H1 (cell line): ENCODE measurements around the gene ZNF407. TPM values are rescaled to one million over a fixed set of nuclear protein-coding genes. Genes with fewer than 3 reads are reported as not detected.

Experiments
- BACH1 ChIP-seq: IDR thresholded peaks from 2 replicates; pipeline ENCODE4 v1.6.1; 2012; ENCODE audit warnings: low read length, improper control_type of control experiment
- EGR1 ChIP-seq: IDR thresholded peaks from 2 replicates; pipeline ENCODE4 v1.6.1; 2011; ENCODE audit warnings: low read depth, low read length, borderline replicate concordance
- HDAC2 ChIP-seq, 2 experiments: fragments of 300-600 bp in 1 of 2; sonication (generic) in 1 of 2; IDR thresholded peaks; 2 replicates each; pipeline ENCODE4 v1.6.1; 2011 to 2012; ENCODE audit warnings: low read depth in 2 of 2, low read length in 2 of 2, mild to moderate bottlenecking in 2 of 2, moderate library complexity in 2 of 2, borderline replicate concordance in 1 of 2, inconsistent platforms in 1 of 2
- NRF1 ChIP-seq: IDR thresholded peaks from 2 replicates; pipeline ENCODE4 v1.6.1; 2011; ENCODE audit warnings: mild to moderate bottlenecking, low read depth, low read length, improper control_type of control experiment
- SRF ChIP-seq: IDR thresholded peaks from 2 replicates; pipeline ENCODE4 v1.6.1; 2011; ENCODE audit warnings: mild to moderate bottlenecking, low read depth, low read length, moderate library complexity
- TCF12 ChIP-seq: IDR thresholded peaks from 2 replicates; pipeline ENCODE4 v1.6.1; 2011; ENCODE audit warnings: low read depth, mild to moderate bottlenecking, low read length
- TEAD4 ChIP-seq: IDR thresholded peaks from 2 replicates; pipeline ENCODE4 v1.6.1; 2012; ENCODE audit warnings: low read depth, low read length, inconsistent platforms, mixed read lengths
- polyA plus RNA-seq, 7 experiments: library from polyadenylated mRNA; depleted of rRNA in 3 of 7; stranded (reverse) in 5 of 7; unstranded in 2 of 7; fragments of >200 nt in 5 of 7; fragments of 200-250 nt in 2 of 7; gene quantifications; 1 replicate in 5 of 7; 2 replicates in 1 of 7; 4 replicates in 1 of 7; pipeline versions ENCODE4 v1.2.1 to v1.2.3, GENCODE V29; 2011 to 2013; ENCODE audit warnings: missing spikeins in 2 of 7, mixed read lengths in 2 of 7
- total RNA-seq: library from RNA; stranded (reverse); fragmentation: NEBNext Ultra II Directional; extraction: Animal tissue kit (Norgen Biotek cat#: 25700); gene quantifications from 2 replicates; pipeline ENCODE4 v1.2.1, GENCODE V29; 2021
- TF ChIP-seq, protein P1 (sequence below): fragments of 300-600 bp; sonication (generic); IDR thresholded peaks from 2 replicates; pipeline ENCODE4 v1.7.1; 2012; ENCODE audit warnings: low read length, moderate library complexity, mild to moderate bottlenecking, inconsistent platforms; ENCODE audit not compliant: insufficient replicate concordance
- TF ChIP-seq, protein P2 (sequence below), 3 experiments: IDR thresholded peaks; 1 replicate in 2 of 3; 2 replicates in 1 of 3; pipeline versions ENCODE4 v1.5.1 to v1.6.1; 2011; ENCODE audit warnings: low read length in 3 of 3, mild to moderate bottlenecking in 3 of 3, inconsistent platforms in 2 of 3, low read depth in 1 of 3, moderate library complexity in 1 of 3; ENCODE audit not compliant: insufficient read depth in 1 of 3; ENCODE audit errors: control extremely low read depth in 1 of 3

ZNF407 gene
- total and polyA plus RNA-seq, 2 of the 8 experiments (the other 6 are each of a cell fraction or from before 2014, with no cell fraction given) = 1.5 to 6.8 TPM

DNA sequence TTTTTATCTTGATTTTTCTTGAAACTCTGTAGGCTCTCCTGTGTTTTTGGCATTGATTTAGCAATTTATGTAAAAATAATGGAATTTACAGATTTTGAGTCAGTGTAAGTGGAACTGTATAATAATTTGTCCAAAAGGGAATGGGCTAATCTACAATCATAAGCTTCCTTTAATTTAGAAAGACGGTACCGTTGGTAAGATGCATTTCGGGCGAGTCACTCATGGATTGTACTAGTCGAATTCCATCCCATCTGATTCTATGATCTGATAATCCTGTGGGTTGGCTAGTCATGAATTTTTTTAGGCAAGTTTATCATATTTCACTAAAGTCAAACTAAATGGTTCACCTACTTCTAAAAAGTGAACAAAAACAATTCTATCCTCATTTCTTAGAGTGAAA, 133.4 kb downstream of the ZNF407 start (continued):
- TF ChIP-seq, protein P1, sequence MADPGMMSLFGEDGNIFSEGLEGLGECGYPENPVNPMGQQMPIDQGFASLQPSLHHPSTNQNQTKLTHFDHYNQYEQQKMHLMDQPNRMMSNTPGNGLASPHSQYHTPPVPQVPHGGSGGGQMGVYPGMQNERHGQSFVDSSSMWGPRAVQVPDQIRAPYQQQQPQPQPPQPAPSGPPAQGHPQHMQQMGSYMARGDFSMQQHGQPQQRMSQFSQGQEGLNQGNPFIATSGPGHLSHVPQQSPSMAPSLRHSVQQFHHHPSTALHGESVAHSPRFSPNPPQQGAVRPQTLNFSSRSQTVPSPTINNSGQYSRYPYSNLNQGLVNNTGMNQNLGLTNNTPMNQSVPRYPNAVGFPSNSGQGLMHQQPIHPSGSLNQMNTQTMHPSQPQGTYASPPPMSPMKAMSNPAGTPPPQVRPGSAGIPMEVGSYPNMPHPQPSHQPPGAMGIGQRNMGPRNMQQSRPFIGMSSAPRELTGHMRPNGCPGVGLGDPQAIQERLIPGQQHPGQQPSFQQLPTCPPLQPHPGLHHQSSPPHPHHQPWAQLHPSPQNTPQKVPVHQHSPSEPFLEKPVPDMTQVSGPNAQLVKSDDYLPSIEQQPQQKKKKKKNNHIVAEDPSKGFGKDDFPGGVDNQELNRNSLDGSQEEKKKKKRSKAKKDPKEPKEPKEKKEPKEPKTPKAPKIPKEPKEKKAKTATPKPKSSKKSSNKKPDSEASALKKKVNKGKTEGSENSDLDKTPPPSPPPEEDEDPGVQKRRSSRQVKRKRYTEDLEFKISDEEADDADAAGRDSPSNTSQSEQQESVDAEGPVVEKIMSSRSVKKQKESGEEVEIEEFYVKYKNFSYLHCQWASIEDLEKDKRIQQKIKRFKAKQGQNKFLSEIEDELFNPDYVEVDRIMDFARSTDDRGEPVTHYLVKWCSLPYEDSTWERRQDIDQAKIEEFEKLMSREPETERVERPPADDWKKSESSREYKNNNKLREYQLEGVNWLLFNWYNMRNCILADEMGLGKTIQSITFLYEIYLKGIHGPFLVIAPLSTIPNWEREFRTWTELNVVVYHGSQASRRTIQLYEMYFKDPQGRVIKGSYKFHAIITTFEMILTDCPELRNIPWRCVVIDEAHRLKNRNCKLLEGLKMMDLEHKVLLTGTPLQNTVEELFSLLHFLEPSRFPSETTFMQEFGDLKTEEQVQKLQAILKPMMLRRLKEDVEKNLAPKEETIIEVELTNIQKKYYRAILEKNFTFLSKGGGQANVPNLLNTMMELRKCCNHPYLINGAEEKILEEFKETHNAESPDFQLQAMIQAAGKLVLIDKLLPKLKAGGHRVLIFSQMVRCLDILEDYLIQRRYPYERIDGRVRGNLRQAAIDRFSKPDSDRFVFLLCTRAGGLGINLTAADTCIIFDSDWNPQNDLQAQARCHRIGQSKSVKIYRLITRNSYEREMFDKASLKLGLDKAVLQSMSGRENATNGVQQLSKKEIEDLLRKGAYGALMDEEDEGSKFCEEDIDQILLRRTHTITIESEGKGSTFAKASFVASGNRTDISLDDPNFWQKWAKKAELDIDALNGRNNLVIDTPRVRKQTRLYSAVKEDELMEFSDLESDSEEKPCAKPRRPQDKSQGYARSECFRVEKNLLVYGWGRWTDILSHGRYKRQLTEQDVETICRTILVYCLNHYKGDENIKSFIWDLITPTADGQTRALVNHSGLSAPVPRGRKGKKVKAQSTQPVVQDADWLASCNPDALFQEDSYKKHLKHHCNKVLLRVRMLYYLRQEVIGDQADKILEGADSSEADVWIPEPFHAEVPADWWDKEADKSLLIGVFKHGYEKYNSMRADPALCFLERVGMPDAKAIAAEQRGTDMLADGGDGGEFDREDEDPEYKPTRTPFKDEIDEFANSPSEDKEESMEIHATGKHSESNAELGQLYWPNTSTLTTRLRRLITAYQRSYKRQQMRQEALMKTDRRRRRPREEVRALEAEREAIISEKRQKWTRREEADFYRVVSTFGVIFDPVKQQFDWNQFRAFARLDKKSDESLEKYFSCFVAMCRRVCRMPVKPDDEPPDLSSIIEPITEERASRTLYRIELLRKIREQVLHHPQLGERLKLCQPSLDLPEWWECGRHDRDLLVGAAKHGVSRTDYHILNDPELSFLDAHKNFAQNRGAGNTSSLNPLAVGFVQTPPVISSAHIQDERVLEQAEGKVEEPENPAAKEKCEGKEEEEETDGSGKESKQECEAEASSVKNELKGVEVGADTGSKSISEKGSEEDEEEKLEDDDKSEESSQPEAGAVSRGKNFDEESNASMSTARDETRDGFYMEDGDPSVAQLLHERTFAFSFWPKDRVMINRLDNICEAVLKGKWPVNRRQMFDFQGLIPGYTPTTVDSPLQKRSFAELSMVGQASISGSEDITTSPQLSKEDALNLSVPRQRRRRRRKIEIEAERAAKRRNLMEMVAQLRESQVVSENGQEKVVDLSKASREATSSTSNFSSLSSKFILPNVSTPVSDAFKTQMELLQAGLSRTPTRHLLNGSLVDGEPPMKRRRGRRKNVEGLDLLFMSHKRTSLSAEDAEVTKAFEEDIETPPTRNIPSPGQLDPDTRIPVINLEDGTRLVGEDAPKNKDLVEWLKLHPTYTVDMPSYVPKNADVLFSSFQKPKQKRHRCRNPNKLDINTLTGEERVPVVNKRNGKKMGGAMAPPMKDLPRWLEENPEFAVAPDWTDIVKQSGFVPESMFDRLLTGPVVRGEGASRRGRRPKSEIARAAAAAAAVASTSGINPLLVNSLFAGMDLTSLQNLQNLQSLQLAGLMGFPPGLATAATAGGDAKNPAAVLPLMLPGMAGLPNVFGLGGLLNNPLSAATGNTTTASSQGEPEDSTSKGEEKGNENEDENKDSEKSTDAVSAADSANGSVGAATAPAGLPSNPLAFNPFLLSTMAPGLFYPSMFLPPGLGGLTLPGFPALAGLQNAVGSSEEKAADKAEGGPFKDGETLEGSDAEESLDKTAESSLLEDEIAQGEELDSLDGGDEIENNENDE = no peak
- TF ChIP-seq TEAD4 (no peak), EGR1 (no peak), BACH1 (no peak), HDAC2 (IDR thresholded peaks at IDR 0.05; ENCODE audit: borderline replicate concordance in 1 of 2, low read depth in 2 of 2, low read length in 2 of 2) (no peak), NRF1 (no peak), TCF12 (no peak), SRF (no peak)
- TF ChIP-seq, protein P2, sequence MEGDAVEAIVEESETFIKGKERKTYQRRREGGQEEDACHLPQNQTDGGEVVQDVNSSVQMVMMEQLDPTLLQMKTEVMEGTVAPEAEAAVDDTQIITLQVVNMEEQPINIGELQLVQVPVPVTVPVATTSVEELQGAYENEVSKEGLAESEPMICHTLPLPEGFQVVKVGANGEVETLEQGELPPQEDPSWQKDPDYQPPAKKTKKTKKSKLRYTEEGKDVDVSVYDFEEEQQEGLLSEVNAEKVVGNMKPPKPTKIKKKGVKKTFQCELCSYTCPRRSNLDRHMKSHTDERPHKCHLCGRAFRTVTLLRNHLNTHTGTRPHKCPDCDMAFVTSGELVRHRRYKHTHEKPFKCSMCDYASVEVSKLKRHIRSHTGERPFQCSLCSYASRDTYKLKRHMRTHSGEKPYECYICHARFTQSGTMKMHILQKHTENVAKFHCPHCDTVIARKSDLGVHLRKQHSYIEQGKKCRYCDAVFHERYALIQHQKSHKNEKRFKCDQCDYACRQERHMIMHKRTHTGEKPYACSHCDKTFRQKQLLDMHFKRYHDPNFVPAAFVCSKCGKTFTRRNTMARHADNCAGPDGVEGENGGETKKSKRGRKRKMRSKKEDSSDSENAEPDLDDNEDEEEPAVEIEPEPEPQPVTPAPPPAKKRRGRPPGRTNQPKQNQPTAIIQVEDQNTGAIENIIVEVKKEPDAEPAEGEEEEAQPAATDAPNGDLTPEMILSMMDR (IDR thresholded peaks at IDR 0.05; ENCODE audit: control extremely low read depth in 1 of 3, insufficient read depth in 1 of 3, low read depth in 1 of 3, low read length in 3 of 3) = no peak
